ENCODE data around the gene MARCHF2.

DNA sequence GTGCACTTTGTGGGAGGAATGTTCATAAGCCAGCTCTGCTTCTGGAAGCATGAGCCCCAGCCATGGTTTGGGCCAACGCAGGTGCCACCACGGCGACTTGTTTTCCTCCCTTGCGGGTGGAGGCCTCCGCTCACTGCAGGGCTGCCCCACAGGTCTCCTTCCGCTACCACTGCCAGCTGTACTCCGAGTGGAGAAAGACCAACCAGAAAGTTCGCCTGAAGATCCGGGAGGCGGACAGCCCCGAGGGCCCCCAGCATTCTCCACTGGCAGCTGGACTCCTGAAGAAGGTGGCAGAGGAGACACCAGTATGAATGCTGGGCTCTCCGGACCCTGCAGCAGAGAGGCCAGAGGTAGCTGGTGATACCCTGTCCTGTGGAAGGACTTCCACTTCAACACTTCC, 25.1 kb downstream of the MARCHF2 start:
- TF ChIP-seq, protein P1, sequence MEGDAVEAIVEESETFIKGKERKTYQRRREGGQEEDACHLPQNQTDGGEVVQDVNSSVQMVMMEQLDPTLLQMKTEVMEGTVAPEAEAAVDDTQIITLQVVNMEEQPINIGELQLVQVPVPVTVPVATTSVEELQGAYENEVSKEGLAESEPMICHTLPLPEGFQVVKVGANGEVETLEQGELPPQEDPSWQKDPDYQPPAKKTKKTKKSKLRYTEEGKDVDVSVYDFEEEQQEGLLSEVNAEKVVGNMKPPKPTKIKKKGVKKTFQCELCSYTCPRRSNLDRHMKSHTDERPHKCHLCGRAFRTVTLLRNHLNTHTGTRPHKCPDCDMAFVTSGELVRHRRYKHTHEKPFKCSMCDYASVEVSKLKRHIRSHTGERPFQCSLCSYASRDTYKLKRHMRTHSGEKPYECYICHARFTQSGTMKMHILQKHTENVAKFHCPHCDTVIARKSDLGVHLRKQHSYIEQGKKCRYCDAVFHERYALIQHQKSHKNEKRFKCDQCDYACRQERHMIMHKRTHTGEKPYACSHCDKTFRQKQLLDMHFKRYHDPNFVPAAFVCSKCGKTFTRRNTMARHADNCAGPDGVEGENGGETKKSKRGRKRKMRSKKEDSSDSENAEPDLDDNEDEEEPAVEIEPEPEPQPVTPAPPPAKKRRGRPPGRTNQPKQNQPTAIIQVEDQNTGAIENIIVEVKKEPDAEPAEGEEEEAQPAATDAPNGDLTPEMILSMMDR (IDR thresholded peaks at IDR 0.05), result no peak
- TF ChIP-seq POLR2A (IDR thresholded peaks at IDR 0.05), result no peak
